Sigmoid colon (tissue), 4 donors: Measurements from ENCODE around the gene TSEN15.

Source experiments
- EP300 ChIP-seq, 4 donors: sonication (generic); formaldehyde crosslinking; IDR thresholded peaks; one replicate each; pipeline ENCODE4 v1.6.1; 2017; ENCODE audit warnings: antibody characterized with exemption in 4 of 4
- POLR2A ChIP-seq, 2 donors: fragments of 450-650 bp; IDR thresholded peaks; one replicate each; pipeline ENCODE4 v1.6.1; 2016; ENCODE audit warnings: antibody characterized with exemption in 2 of 2, mild to moderate bottlenecking in 2 of 2, moderate library complexity in 2 of 2
- POLR2AphosphoS5 ChIP-seq, 4 donors: sonication (generic); formaldehyde crosslinking; IDR thresholded peaks; one replicate each; pipeline ENCODE4 v1.6.1; 2017; ENCODE audit warnings: antibody characterized with exemption in 4 of 4
- TF ChIP-seq, protein P1 (sequence below), 4 experiments: fragments of 450-650 bp in 3 of 4; fragments of 200-600 bp in 1 of 4; IDR thresholded peaks; one replicate each; pipeline ENCODE4 v1.5.1; 2016 to 2019; ENCODE audit warnings: antibody characterized with exemption in 4 of 4, mild to moderate bottlenecking in 3 of 4, moderate library complexity in 2 of 4

DNA sequence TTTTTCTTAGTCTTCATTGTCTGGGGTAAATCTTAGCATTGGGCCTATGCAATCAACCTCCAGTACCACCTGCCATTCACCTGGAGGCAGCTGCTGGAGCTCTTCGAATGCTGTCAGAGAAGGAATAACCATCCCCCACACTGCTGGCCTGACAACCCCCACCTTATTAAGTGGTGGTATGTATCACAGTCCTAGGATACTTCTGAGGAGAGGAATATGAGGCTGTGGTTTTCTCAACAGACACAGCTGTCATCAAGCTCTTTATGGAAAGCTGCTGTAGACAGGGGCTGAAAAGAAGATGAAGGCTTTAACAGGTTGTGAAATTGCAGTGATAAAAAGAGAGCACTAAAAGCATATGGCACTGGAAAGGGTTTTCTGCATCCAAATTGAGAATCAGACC, 61.7 kb downstream of the TSEN15 start:
- TF ChIP-seq POLR2AphosphoS5 (IDR thresholded peaks at IDR 0.05), result no peak
- TF ChIP-seq, protein P1, sequence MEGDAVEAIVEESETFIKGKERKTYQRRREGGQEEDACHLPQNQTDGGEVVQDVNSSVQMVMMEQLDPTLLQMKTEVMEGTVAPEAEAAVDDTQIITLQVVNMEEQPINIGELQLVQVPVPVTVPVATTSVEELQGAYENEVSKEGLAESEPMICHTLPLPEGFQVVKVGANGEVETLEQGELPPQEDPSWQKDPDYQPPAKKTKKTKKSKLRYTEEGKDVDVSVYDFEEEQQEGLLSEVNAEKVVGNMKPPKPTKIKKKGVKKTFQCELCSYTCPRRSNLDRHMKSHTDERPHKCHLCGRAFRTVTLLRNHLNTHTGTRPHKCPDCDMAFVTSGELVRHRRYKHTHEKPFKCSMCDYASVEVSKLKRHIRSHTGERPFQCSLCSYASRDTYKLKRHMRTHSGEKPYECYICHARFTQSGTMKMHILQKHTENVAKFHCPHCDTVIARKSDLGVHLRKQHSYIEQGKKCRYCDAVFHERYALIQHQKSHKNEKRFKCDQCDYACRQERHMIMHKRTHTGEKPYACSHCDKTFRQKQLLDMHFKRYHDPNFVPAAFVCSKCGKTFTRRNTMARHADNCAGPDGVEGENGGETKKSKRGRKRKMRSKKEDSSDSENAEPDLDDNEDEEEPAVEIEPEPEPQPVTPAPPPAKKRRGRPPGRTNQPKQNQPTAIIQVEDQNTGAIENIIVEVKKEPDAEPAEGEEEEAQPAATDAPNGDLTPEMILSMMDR (IDR thresholded peaks at IDR 0.05), result no peak
- no peak for TF ChIP-seq POLR2A (IDR thresholded peaks at IDR 0.05)
- no peak for TF ChIP-seq EP300 (IDR thresholded peaks at IDR 0.05)
